Esophagus (tissue), 2 donors: Measurements from ENCODE around the gene ALCAM. TPM values are rescaled to one million over a fixed set of nuclear protein-coding genes. Genes with fewer than 3 reads are reported as not detected.

Experiments used
- H3K27ac ChIP-seq, 2 donors: one replicate each; pipeline ENCODE4 v1.5.1; 2013; ENCODE audit warnings: low read depth in 2 of 2, mild to moderate bottlenecking in 2 of 2, inconsistent platforms in 1 of 2, low read length in 1 of 2, moderate library complexity in 1 of 2
- H3K27me3 ChIP-seq, 2 donors: one replicate each; pipeline ENCODE4 v1.6.1; 2013; ENCODE audit warnings: low read length in 2 of 2, control low read depth in 1 of 2, mild to moderate bottlenecking in 1 of 2; ENCODE audit not compliant: insufficient read depth in 2 of 2, control insufficient read depth in 1 of 2
- H3K36me3 ChIP-seq, 2 donors: one replicate each; pipeline ENCODE4 v1.6.1; 2013; ENCODE audit warnings: low read length in 1 of 2; ENCODE audit not compliant: control insufficient read depth in 2 of 2, insufficient read depth in 2 of 2
- H3K4me1 ChIP-seq, 2 donors: one replicate each; pipeline ENCODE4 v1.6.1; 2013; ENCODE audit warnings: low read length in 1 of 2; ENCODE audit not compliant: control insufficient read depth in 2 of 2, insufficient read depth in 2 of 2
- H3K4me3 ChIP-seq, 2 donors: one replicate each; pipeline ENCODE4 v1.5.1; 2013; ENCODE audit warnings: low read length in 2 of 2, mild to moderate bottlenecking in 2 of 2, low read depth in 1 of 2, moderate library complexity in 1 of 2
- H3K9me3 ChIP-seq, 2 donors: one replicate each; pipeline ENCODE4 v1.6.1; 2013; ENCODE audit warnings: mild to moderate bottlenecking in 2 of 2, low read depth in 1 of 2, low read length in 1 of 2, moderate library complexity in 1 of 2; ENCODE audit not compliant: control insufficient read depth in 2 of 2, insufficient read depth in 1 of 2
- WGBS, 2 donors: extraction: QIAGEN DNeasy Blood & Tissue Kit; methylation state at CpG; one replicate each; pipeline ENCODE4 v1.1.7; 2013; 5-methylcytosine and 5-hydroxymethylcytosine counted together
- polyA plus RNA-seq, 2 donors: library from polyadenylated mRNA; stranded (reverse); fragments of 200-250 nt; gene quantifications; one replicate each; pipeline ENCODE4 v1.2.3, GENCODE V29; 2013
- donor health status: healthy with polysubstance abuse.
- donor health status: Bipolar disorder and iron deficiency.

The ALCAM gene
- polyA plus RNA-seq, 2 donors: 3.3 to 5.4 TPM

DNA sequence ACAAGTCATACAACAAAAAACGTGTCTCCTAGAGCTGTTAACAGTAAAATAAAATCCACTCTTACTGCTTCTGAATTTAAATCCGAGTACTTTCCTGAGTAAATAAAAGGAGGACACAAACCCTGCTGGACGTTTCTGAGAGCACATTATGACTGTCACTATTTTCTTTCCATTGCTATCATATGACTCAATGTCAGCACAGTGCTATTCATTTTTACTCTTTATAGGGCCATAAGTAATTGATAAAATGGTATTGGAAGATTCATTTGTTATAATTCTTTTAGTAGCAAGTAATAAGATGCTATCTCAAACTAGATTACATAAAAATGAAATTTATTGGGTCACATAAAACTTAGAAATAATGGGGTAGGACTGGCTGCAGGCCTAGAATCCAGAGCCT lies 68.6 kb downstream of the ALCAM start:
- no peaks in the 10 kb centered on the region for H3K27me3 ChIP-seq
- no peak overlapping the region for H3K4me3 ChIP-seq
- no peaks in the 10 kb centered on the region for H3K9me3 ChIP-seq
- no peak overlapping the region for H3K27ac ChIP-seq
- H3K4me1 ChIP-seq: no peaks in the 10 kb centered on the region
- H3K36me3 ChIP-seq: no peaks in the 10 kb centered on the region
- WGBS, 2 donors: 71 to 77% methylated on average over 3 of the region's 3 CpGs

GRCh38 chr3:105436687-105437086 lies 70.0 kb downstream of the ALCAM start:
- no peaks in the 10 kb centered on the region for H3K4me1 ChIP-seq
- no peak overlapping the region for H3K27ac ChIP-seq
- no peaks in the 10 kb centered on the region for H3K36me3 ChIP-seq
- no peaks in the 10 kb centered on the region for H3K9me3 ChIP-seq
- H3K4me3 ChIP-seq: no peak overlapping the region
- H3K27me3 ChIP-seq: no peaks in the 10 kb centered on the region

DNA sequence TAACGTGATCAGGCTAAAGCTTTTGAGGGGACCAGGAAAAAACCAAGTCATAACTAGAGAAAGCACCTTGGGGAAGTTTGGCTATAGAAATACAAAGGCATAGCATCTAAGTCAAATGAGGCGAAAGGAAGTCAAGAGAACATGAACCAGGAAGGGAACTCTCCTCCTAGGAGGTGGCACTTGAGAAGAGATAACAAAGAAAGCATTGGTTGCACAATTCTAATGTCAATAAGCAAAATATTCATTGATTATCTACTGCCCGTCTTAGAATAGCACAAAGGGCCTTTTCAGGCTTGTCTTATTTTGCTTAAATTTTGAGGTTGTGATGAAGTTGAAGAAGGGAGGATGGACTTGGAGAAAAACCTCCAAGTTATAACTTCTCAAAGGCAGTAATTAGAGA lies 73.4 kb downstream of the ALCAM start:
- Histone ChIP-seq H3K36me3 (no peaks in the 10 kb centered on the region), H3K27me3 (no peaks in the 10 kb centered on the region), H3K27ac (no peak overlapping the region), H3K4me1 (no peaks in the 10 kb centered on the region), H3K4me3 (no peak overlapping the region), H3K9me3 (no peaks in the 10 kb centered on the region)
- WGBS, 2 donors: 78 to 87% methylated on average over 3 of the region's 3 CpGs

DNA sequence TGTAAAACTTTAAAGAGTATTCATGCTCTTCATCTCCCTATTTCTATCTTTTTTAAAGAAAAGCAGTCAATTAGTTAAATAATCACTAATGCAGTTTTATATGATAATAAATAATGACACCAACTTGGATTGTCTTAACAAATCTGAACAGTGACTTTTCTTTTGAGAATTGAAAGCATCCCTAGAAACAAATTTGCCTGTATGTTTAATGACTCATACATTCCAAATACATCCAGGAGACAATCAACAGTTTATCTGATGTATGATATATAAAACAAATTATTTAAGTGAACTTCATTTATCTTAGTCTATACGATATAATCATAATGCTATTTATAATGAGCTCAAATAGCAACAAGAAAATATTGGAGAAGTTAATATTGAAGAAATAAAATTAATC lies 78.0 kb downstream of the ALCAM start:
- Histone ChIP-seq H3K27me3 (no peaks in the 10 kb centered on the region), H3K4me1 (no peaks in the 10 kb centered on the region), H3K36me3 (no peaks in the 10 kb centered on the region), H3K4me3 (no peak overlapping the region), H3K9me3 (no peaks in the 10 kb centered on the region), H3K27ac (no peak overlapping the region)
- WGBS, 2 donors: 83 to 86% methylated on average over 1 of the region's 1 CpG

GRCh38 chr3:105448338-105448982 lies 81.8 kb downstream of the ALCAM start:
- WGBS, 2 donors: 52 to 55% methylated on average over 4 of the region's 4 CpGs
- H3K9me3 ChIP-seq: no peaks in the 10 kb centered on the region

GRCh38 chr3:105449414-105449813 lies 82.7 kb downstream of the ALCAM start:
- 84% methylated on average over 3 of the region's 3 CpGs for WGBS, 2 donors
- Histone ChIP-seq H3K4me1 (no peaks in the 10 kb centered on the region), H3K4me3 (no peak overlapping the region), H3K27me3 (no peaks in the 10 kb centered on the region), H3K27ac (no peak overlapping the region), H3K36me3 (no peaks in the 10 kb centered on the region), H3K9me3 (no peaks in the 10 kb centered on the region)

More at GRCh38 chr3:105448338-105448982, 81.8 kb downstream of the ALCAM start:
- H3K27ac ChIP-seq: no peak overlapping the region
- H3K27me3 ChIP-seq: no peaks in the 10 kb centered on the region
- no peaks in the 10 kb centered on the region for H3K4me1 ChIP-seq
- H3K4me3 ChIP-seq: no peak overlapping the region
- H3K36me3 ChIP-seq: no peaks in the 10 kb centered on the region

- H3K27ac ChIP-seq: no peak overlapping the region
Observed at GRCh38 chr3:105456017-105456416, 89.3 kb downstream of the ALCAM start.

GRCh38 chr3:105458518-105459215 lies 92.0 kb downstream of the ALCAM start:
- H3K9me3 ChIP-seq: no peaks in the 10 kb centered on the region
- no peaks in the 10 kb centered on the region for H3K27me3 ChIP-seq
- H3K27ac ChIP-seq: no peak overlapping the region
- no peaks in the 10 kb centered on the region for H3K36me3 ChIP-seq
- H3K4me1 ChIP-seq: no peaks in the 10 kb centered on the region
- no peak overlapping the region for H3K4me3 ChIP-seq
- WGBS, 2 donors: 77 to 92% methylated on average over 3 of the region's 3 CpGs

More at GRCh38 chr3:105456017-105456416, 89.3 kb downstream of the ALCAM start:
- 90 to 94% methylated on average over 6 of the region's 6 CpGs for WGBS, 2 donors
- no peaks in the 10 kb centered on the region for H3K9me3 ChIP-seq
- H3K27me3 ChIP-seq: no peaks in the 10 kb centered on the region
- H3K36me3 ChIP-seq: no peaks in the 10 kb centered on the region
- H3K4me3 ChIP-seq: no peak overlapping the region
- no peaks in the 10 kb centered on the region for H3K4me1 ChIP-seq

GRCh38 chr3:105459566-105460290 lies 93.0 kb downstream of the ALCAM start:
- no peaks in the 10 kb centered on the region for H3K36me3 ChIP-seq
- no peak overlapping the region for H3K27ac ChIP-seq
- WGBS, 2 donors: 69 to 77% methylated on average over 3 of the region's 3 CpGs
- no peaks in the 10 kb centered on the region for H3K9me3 ChIP-seq
- no peaks in the 10 kb centered on the region for H3K4me1 ChIP-seq
- H3K4me3 ChIP-seq: no peak overlapping the region
- H3K27me3 ChIP-seq: no peaks in the 10 kb centered on the region
